Psoas muscle (tissue), 8 donors: ENCODE data around the gene SSBP1. TPM values are rescaled to one million over a fixed set of nuclear protein-coding genes. Genes with fewer than 3 reads are reported as not detected.

ENCODE experiments used
- ATAC-seq, 4 donors: fragments of 200-7000 bp; cut with Tn5 transposase; one replicate each; pipeline ENCODE4 v1.9.1; 2020; ENCODE audit warnings: moderate library complexity in 3 of 4, mild to moderate bottlenecking in 2 of 4
- DNase-seq, 2 donors: peaks; one replicate each; pipeline ENCODE4 v3.0.0-alpha.2; 2020
- H3K27ac ChIP-seq: fragments of 200-600 bp; one replicate; pipeline ENCODE4 v1.8.0; 2022
- H3K27me3 ChIP-seq, 3 donors: fragments of 200-600 bp in 1 of 3; one replicate each; pipeline versions ENCODE4 v1.6.1 to v1.8.0; 2013 to 2022; ENCODE audit warnings: low read length in 2 of 3, mild to moderate bottlenecking in 2 of 3, moderate library complexity in 1 of 3; ENCODE audit not compliant: insufficient read depth in 3 of 3
- H3K36me3 ChIP-seq, 2 donors: fragments of 200-600 bp in 1 of 2; one replicate each; pipeline versions ENCODE4 v1.6.1 to v1.8.0; 2013 to 2022; ENCODE audit warnings: low read depth in 1 of 2, mild to moderate bottlenecking in 1 of 2, moderate library complexity in 1 of 2; ENCODE audit not compliant: insufficient read depth in 1 of 2
- H3K4me1 ChIP-seq: fragments of 200-600 bp; one replicate; pipeline ENCODE4 v1.8.0; 2022
- H3K4me3 ChIP-seq: fragments of 200-600 bp; one replicate; pipeline ENCODE4 v1.8.0; 2022; ENCODE audit warnings: mild to moderate bottlenecking
- H3K9me3 ChIP-seq: fragments of 200-600 bp; one replicate; pipeline ENCODE4 v1.8.0; 2022
- CTCF ChIP-seq: fragments of 200-600 bp; IDR thresholded peaks from one replicate; pipeline ENCODE4 v1.8.0; 2022; ENCODE audit warnings: antibody characterized with exemption
- WGBS, 3 donors: extraction: QIAGEN DNeasy Blood & Tissue Kit; methylation state at CpG; one replicate each; pipeline versions ENCODE4 v1.1.6 to v1.1.7; 2013; 5-methylcytosine and 5-hydroxymethylcytosine counted together
- intact Hi-C, 2 donors: fragments of 100-400 bp; cut with DNase I; formaldehyde crosslinking; loops; one replicate each; pipeline versions ENCODE4 v1.11.0 to v1.14.2; 2022
- polyA plus RNA-seq, 3 donors: library from polyadenylated mRNA; stranded (reverse); fragments of 200-250 nt; gene quantifications; one replicate each; pipeline ENCODE4 v1.2.3, GENCODE V29; 2013
- total RNA-seq, 4 donors: library from RNA; stranded (reverse); fragmentation: NEBNext Ultra II Directional in 2 of 4; extraction: Animal tissue kit (Norgen Biotek cat#: 25700) in 2 of 4; gene quantifications; one replicate each; pipeline versions ENCODE4 v1.2.1 to v1.2.4, GENCODE V29; 2021 to 2023
- donor health status: healthy with polysubstance abuse.
- donor health status: DM: no; HTN: no; CAD: no; lungs with moderate emphysema.
- donor health status: Bipolar disorder and iron deficiency.
- donor health status: healthy.
- donor health status: DM: yes; HTN: yes; CAD: no.
- donor health status: DM: no; HTN: no; CAD: no.
- donor health status: DM: no; HTN: no; CAD: no.
- donor health status: DM: yes; HTN: yes; CAD: no.

Gene SSBP1
- total and polyA plus RNA-seq, 7 donors: 61.3 to 272 (median 112) TPM

- 70 to 76% (median 76%) methylated on average over 19 to 24 of the region's 24 CpGs for WGBS, 3 donors
- no peak for TF ChIP-seq CTCF
- H3K4me1 ChIP-seq: no peaks in the 10 kb centered on the region
- DNase-seq: no peak
- peak in 3 of 4 donors; percentile 48 to 65 (median 54) for ATAC-seq
- H3K36me3 ChIP-seq: no peaks in the 10 kb centered on the region
- intact Hi-C loops: no loop called here
- no peak overlapping the region for H3K27ac ChIP-seq
- H3K4me3 ChIP-seq: no peak overlapping the region
- H3K9me3 ChIP-seq: no peaks in the 10 kb centered on the region
- H3K27me3 ChIP-seq: no peaks in the 10 kb centered on the region
These were observed 6.5 kb upstream of the SSBP1 start for GRCh38 chr7:141731476-141732149.

- Histone ChIP-seq H3K4me3 (peak overlapping the region; percentile 82), H3K4me1 (peaks cover 17% of the 10 kb centered on the region), H3K9me3 (no peaks in the 10 kb centered on the region), H3K36me3 (peaks cover 3 to 34% of the 10 kb centered on the region in 2 donors), H3K27me3 (no peaks in the 10 kb centered on the region), H3K27ac (peak overlapping the region; percentile 82)
- DNase-seq: no peak
- intact Hi-C loops: no loop called here
- WGBS, 3 donors: 68 to 78% (median 72%) methylated on average over 11 of the region's 11 CpGs
- no peak for TF ChIP-seq CTCF
- ATAC-seq: no peak
These were observed 881 bp upstream of the SSBP1 start for GRCh38 chr7:141737118-141737835.

GRCh38 chr7:141738592-141739013, 445 bp downstream of the SSBP1 start:
- no peak for TF ChIP-seq CTCF

GRCh38 chr7:141739250-141739649, 1.1 kb downstream of the SSBP1 start:
- no peak for TF ChIP-seq CTCF
- ATAC-seq: no peak
- 54 to 66% (median 57%) methylated on average over 3 of the region's 3 CpGs for WGBS, 3 donors
- peaks cover 17% of the 10 kb centered on the region for H3K4me1 ChIP-seq
- H3K27ac ChIP-seq: no peak overlapping the region
- peaks cover 9 to 53% of the 10 kb centered on the region in 2 donors for H3K36me3 ChIP-seq
- no peak for DNase-seq
- no peaks in the 10 kb centered on the region for H3K9me3 ChIP-seq
- H3K4me3 ChIP-seq: peak overlapping the region; percentile 82
- H3K27me3 ChIP-seq: no peaks in the 10 kb centered on the region
- intact Hi-C loops: no loop called here

More at GRCh38 chr7:141738592-141739013, 445 bp downstream of the SSBP1 start:
- Histone ChIP-seq H3K4me3 (peak overlapping the region; percentile 82), H3K9me3 (no peaks in the 10 kb centered on the region), H3K4me1 (peaks cover 17% of the 10 kb centered on the region), H3K27ac (peak overlapping the region; percentile 82), H3K27me3 (no peaks in the 10 kb centered on the region), H3K36me3 (peaks cover 9 to 47% of the 10 kb centered on the region in 2 donors)
- WGBS, 3 donors: 1 to 2% (median 2%) methylated on average over 6 of the region's 6 CpGs
- intact Hi-C loops: no loop called here
- DNase-seq: no peak
- no peak for ATAC-seq
